GM19395 (cell line): ENCODE data around the gene CAMK2N2.
"Not testable (repeated sequence)": the region's sequence is repeated elsewhere in the genome, so short reads cannot be mapped to it uniquely, and the experiment has no call there.

ENCODE experiments used
- ATAC-seq: cut with Tn5 transposase; IDR thresholded peaks from one replicate; pipeline ENCODE4 v1.9.1; 2021; ENCODE audit warnings: mild to moderate bottlenecking, moderate library complexity; ENCODE audit not compliant: unreplicated experiment

Gene CAMK2N2

GRCh38 chr3:184275961-184276910, 14.9 kb upstream of the CAMK2N2 start, which contains the start of gene ECE2:
ECE2 (plus strand) TSS chr3:184276022; CDS start chr3:184276154, 132 bp downstream.
- no peak for ATAC-seq

GRCh38 chr3:184275381-184275701, 14.0 kb upstream of the CAMK2N2 start:
- ATAC-seq = no peak

GRCh38 chr3:184272269-184272668, 10.9 kb upstream of the CAMK2N2 start:
- ATAC-seq = no peak

- not testable (repeated sequence) for ATAC-seq
These were observed 5.9 kb upstream of the CAMK2N2 start for GRCh38 chr3:184267249-184267648.

- ATAC-seq = no peak
These were observed 1.4 kb upstream of the CAMK2N2 start for GRCh38 chr3:184262764-184263179.

- peak; percentile 18 for ATAC-seq
These were observed 756 bp upstream of the CAMK2N2 start for GRCh38 chr3:184261854-184262763.

- ATAC-seq = no peak
These were observed 556 bp downstream of the CAMK2N2 start for GRCh38 chr3:184260724-184261269.

- no peak for ATAC-seq
These were observed 1.3 kb downstream of the CAMK2N2 start for GRCh38 chr3:184259878-184260723.

- ATAC-seq = no peak
These were observed 1.9 kb downstream of the CAMK2N2 start for GRCh38 chr3:184259396-184259877.

- ATAC-seq = no peak
These were observed 2.4 kb downstream of the CAMK2N2 start for GRCh38 chr3:184258926-184259325.

- ATAC-seq = no peak
These were observed 4.1 kb downstream of the CAMK2N2 start for GRCh38 chr3:184257083-184257915.

GRCh38 chr3:184255291-184256039, 5.9 kb downstream of the CAMK2N2 start:
- no peak for ATAC-seq

- ATAC-seq = peak; percentile 74
These were observed 11.1 kb downstream of the CAMK2N2 start for GRCh38 chr3:184250167-184250828.

GRCh38 chr3:184249412-184250166, 11.8 kb downstream of the CAMK2N2 start, which contains the start of gene EEF1AKMT4:
EEF1AKMT4 (plus strand) TSS chr3:184249672; CDS start chr3:184249695, 23 bp downstream.
- ATAC-seq = peak; percentile 86

GRCh38 chr3:184248454-184249411, 12.6 kb downstream of the CAMK2N2 start, which contains the start of gene ALG3:
ALG3 (minus strand) TSS chr3:184248962; CDS start chr3:184248940, 22 bp downstream.
- ATAC-seq = peak; percentile 49

- ATAC-seq = no peak
These were observed 19.1 kb downstream of the CAMK2N2 start for GRCh38 chr3:184242297-184242685.
